Activated B cell treated with CpG ODN at 0.5 μM for 24 hours (primary cell): ENCODE data around the gene CCDC152. TPM values are rescaled to one million over a fixed set of nuclear protein-coding genes. Genes with fewer than 3 reads are reported as not detected.

Experiments used
- ATAC-seq: fragments of 200-7000 bp; cut with Tn5 transposase; one replicate; pipeline ENCODE4 v1.10.0; 2021; ENCODE audit warnings: low read depth, mild to moderate bottlenecking, moderate library complexity
- CTCF ChIA-PET: fragments of 350-600 bp; sonication (Branson Sonifier 250); formaldehyde crosslinking; loops from one replicate; lab custom pipeline; 2021; ENCODE audit warnings: antibody characterized with exemption; lab: Charles Lee
- POLR2A ChIA-PET: fragments of 350-600 bp; sonication (Branson Sonifier 250); formaldehyde crosslinking; loops from one replicate; lab custom pipeline; 2021; ENCODE audit warnings: antibody characterized with exemption; lab: Charles Lee
- DNase-seq: peaks from one replicate; pipeline ENCODE4 v3.0.0; 2022
- H3K27ac Mint-ChIP-seq: one replicate; pipeline ENCODE4 v1.8.0; 2020; ENCODE audit warnings: mixed read lengths
- H3K27me3 Mint-ChIP-seq: one replicate; pipeline ENCODE4 v1.8.0; 2021; ENCODE audit warnings: mixed read lengths
- H3K36me3 Mint-ChIP-seq: one replicate; pipeline ENCODE4 v1.8.0; 2021; ENCODE audit warnings: low read depth, mixed read lengths
- H3K4me1 Mint-ChIP-seq: one replicate; pipeline ENCODE4 v1.8.0; 2021; ENCODE audit warnings: mixed read lengths
- H3K4me3 Mint-ChIP-seq: one replicate; pipeline ENCODE4 v1.8.0; 2020; ENCODE audit warnings: mild to moderate bottlenecking, mixed read lengths
- H3K9me3 Mint-ChIP-seq: one replicate; pipeline ENCODE4 v1.8.0; 2020; ENCODE audit warnings: mixed read lengths
- CTCF ChIP-seq: fragments of 200-600 bp; IDR thresholded peaks from one replicate; pipeline ENCODE4 v1.8.0; 2022; ENCODE audit warnings: antibody characterized with exemption, mild to moderate bottlenecking
- intact Hi-C: fragments of 100-400 bp; cut with micrococcal nuclease; formaldehyde crosslinking; loops from one replicate; pipeline ENCODE4 v1.15.1; 2024
- total RNA-seq: library from RNA; stranded (reverse); gene quantifications from 2 replicates; pipeline ENCODE4 v1.2.3, GENCODE V29; 2022

The CCDC152 gene
- total RNA-seq, 1 donor from 2014 or later: 6.9 TPM

- no peak for ATAC-seq
- DNase-seq: no peak
- ChIA-PET CTCF (no interaction called here), POLR2A (no interaction called here)
- Mint-ChIP-seq H3K9me3 (no peaks in the 10 kb centered on the region), H3K27ac (no peak overlapping the region), H3K27me3 (peaks cover 2% of the 10 kb centered on the region), H3K4me3 (no peak overlapping the region), H3K4me1 (no peaks in the 10 kb centered on the region), H3K36me3 (no peaks in the 10 kb centered on the region)
- no peak for TF ChIP-seq CTCF
- intact Hi-C loops: no loop called here
Measured at GRCh38 chr5:42806701-42807262, 50.2 kb downstream of the CCDC152 start.

- intact Hi-C loops: no loop called here
- Mint-ChIP-seq H3K27ac (no peak overlapping the region), H3K4me1 (no peaks in the 10 kb centered on the region), H3K36me3 (no peaks in the 10 kb centered on the region), H3K4me3 (no peak overlapping the region), H3K27me3 (peaks cover 2% of the 10 kb centered on the region), H3K9me3 (no peaks in the 10 kb centered on the region)
- ChIA-PET POLR2A (no interaction called here), CTCF (no interaction called here)
- no peak for ATAC-seq
- no peak for DNase-seq
- TF ChIP-seq CTCF: no peak
Measured at GRCh38 chr5:42807722-42808447, 51.3 kb downstream of the CCDC152 start.

GRCh38 chr5:42808888-42809611 lies 52.4 kb downstream of the CCDC152 start:
- CTCF ChIA-PET: no interaction called here

GRCh38 chr5:42810834-42811590 lies 54.4 kb downstream of the CCDC152 start:
- CTCF ChIA-PET: no interaction called here
- POLR2A ChIA-PET: no interaction called here
- Mint-ChIP-seq H3K27me3 (peaks cover 2% of the 10 kb centered on the region), H3K9me3 (no peaks in the 10 kb centered on the region), H3K27ac (no peak overlapping the region), H3K36me3 (no peaks in the 10 kb centered on the region), H3K4me3 (no peak overlapping the region), H3K4me1 (no peaks in the 10 kb centered on the region)
- no peak for ATAC-seq
- no peak for TF ChIP-seq CTCF
- DNase-seq: no peak
- intact Hi-C loops: no loop called here

More at GRCh38 chr5:42808888-42809611, 52.4 kb downstream of the CCDC152 start:
- ATAC-seq (no peak), DNase-seq (no peak)
- Mint-ChIP-seq H3K9me3 (no peaks in the 10 kb centered on the region), H3K27me3 (peaks cover 2% of the 10 kb centered on the region), H3K4me3 (no peak overlapping the region), H3K36me3 (no peaks in the 10 kb centered on the region), H3K4me1 (no peaks in the 10 kb centered on the region), H3K27ac (no peak overlapping the region)
- intact Hi-C loops: no loop called here
- TF ChIP-seq CTCF: no peak
- POLR2A ChIA-PET: no interaction called here
